ENCODE data around the gene SPC24. TPM values are rescaled to one million over a fixed set of nuclear protein-coding genes. Genes with fewer than 3 reads are reported as not detected.
A peak's percentile ranks its signal among the peaks of the same experiment; 100 is the strongest.

The SPC24 gene
- total and polyA plus RNA-seq, 2 donors (not counting 3 experiments of a cell fraction or from before 2014, with no cell fraction given) = 19.8 to 70.0 TPM

DNA sequence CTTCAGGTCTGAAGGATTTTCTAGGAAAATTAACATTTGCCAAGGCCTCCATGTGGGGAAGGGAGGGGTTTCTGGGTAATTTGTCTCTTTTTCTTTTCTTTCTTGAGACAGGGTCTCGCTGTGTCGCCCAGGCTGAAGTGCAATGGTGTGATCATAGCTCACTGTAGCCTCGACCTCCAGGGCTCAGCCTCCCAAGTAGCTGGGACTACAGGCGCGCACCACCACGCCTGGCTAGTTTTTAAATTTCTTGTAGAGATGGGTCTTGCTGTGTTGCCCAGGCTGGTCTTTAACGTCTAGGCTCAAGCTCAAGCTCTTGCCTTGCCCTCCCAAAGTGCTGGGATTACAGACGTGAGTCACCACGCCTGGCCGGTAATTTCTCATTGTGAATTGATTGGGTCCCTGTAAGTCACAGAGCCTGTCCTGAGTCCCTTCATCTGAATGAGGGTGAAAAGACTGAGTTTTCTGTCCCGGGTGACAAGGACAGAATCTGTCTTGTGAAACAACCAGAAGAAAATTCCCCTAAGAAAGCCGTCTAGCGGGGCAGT is 10.0 kb upstream of the SPC24 start:
- H4K20me1 ChIP-seq (replicated peaks; ENCODE audit: control insufficient read depth, extremely low read depth, insufficient read depth, low read length) = no peaks in the 10 kb centered on the region
- peaks cover 27% of the 10 kb centered on the region for H3K4me1 ChIP-seq (ENCODE audit: control insufficient read depth, extremely low read depth, insufficient read depth, low read length)
- peaks cover 7 to 13% of the 10 kb centered on the region in 2 experiments for H3K36me3 ChIP-seq (ENCODE audit: control insufficient read depth in 2 of 2, extremely low read depth in 1 of 2, insufficient read depth in 2 of 2, low read length in 2 of 2)
- FAIRE-seq = no peak
- intact Hi-C loops (cut with micrococcal nuclease) (no loop called here), dilution Hi-C loops (cut with MboI; ENCODE audit: extremely low pct_ligation_motif_present, low sequenced_read_pairs) (no loop called here)
- peak overlapping the region; percentile 35 for H3K27ac ChIP-seq (ENCODE audit: insufficient read depth, low read depth, low read length)
- H3K4me3 ChIP-seq (replicated peaks in 1 of 3; ENCODE audit: insufficient read depth in 1 of 3, low read depth in 1 of 3, low read length in 3 of 3) = no peak overlapping the region
- no peak overlapping the region for H3K9ac ChIP-seq (replicated peaks; ENCODE audit: extremely low read depth, insufficient read depth, low read length)
- no peaks in the 10 kb centered on the region for H3K9me1 ChIP-seq (replicated peaks; ENCODE audit: control insufficient read depth, extremely low read depth, insufficient read depth, low read length)
- no TSS peak for BruUV-seq (replicated peaks)
- TF ChIP-seq, protein P1, sequence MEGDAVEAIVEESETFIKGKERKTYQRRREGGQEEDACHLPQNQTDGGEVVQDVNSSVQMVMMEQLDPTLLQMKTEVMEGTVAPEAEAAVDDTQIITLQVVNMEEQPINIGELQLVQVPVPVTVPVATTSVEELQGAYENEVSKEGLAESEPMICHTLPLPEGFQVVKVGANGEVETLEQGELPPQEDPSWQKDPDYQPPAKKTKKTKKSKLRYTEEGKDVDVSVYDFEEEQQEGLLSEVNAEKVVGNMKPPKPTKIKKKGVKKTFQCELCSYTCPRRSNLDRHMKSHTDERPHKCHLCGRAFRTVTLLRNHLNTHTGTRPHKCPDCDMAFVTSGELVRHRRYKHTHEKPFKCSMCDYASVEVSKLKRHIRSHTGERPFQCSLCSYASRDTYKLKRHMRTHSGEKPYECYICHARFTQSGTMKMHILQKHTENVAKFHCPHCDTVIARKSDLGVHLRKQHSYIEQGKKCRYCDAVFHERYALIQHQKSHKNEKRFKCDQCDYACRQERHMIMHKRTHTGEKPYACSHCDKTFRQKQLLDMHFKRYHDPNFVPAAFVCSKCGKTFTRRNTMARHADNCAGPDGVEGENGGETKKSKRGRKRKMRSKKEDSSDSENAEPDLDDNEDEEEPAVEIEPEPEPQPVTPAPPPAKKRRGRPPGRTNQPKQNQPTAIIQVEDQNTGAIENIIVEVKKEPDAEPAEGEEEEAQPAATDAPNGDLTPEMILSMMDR (IDR thresholded peaks at IDR 0.05; ENCODE audit: extremely low read depth in 1 of 2, insufficient read depth in 1 of 2, low read depth in 1 of 2, low read length in 2 of 2) = no peak
- TF ChIP-seq POLR2A (IDR thresholded peaks at IDR 0.05; ENCODE audit: low read depth, low read length) (no peak), MYC (IDR thresholded peaks at IDR 0.05; ENCODE audit: low read depth, low read length) (no peak), EZH2 (IDR thresholded peaks at IDR 0.05; ENCODE audit: borderline replicate concordance, low read depth, low read length, severe bottlenecking) (no peak), GATA2 (IDR thresholded peaks at IDR 0.05; ENCODE audit: insufficient read depth, insufficient read length, low read depth, low read length) (no peak), FOS (IDR thresholded peaks at IDR 0.05; ENCODE audit: borderline replicate concordance, insufficient read depth, low read length) (no peak), POLR2AphosphoS5 (IDR thresholded peaks at IDR 0.05; ENCODE audit: insufficient read depth, low read depth, low read length) (no peak), JUN (IDR thresholded peaks at IDR 0.05; ENCODE audit: borderline replicate concordance, insufficient read depth, insufficient read length, low read depth) (no peak)
- TF ChIP-seq, protein P2, sequence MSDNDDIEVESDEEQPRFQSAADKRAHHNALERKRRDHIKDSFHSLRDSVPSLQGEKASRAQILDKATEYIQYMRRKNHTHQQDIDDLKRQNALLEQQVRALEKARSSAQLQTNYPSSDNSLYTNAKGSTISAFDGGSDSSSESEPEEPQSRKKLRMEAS (IDR thresholded peaks at IDR 0.05; ENCODE audit: insufficient read depth, insufficient read length) = no peak
- H3K79me2 ChIP-seq (ENCODE audit: control insufficient read depth, insufficient read depth, low read length) = no peaks in the 10 kb centered on the region
- no peak for DNase-seq (ENCODE audit: low read depth, low spot score)
- no peaks in the 10 kb centered on the region for H3K27me3 ChIP-seq (ENCODE audit: control insufficient read depth in 2 of 2, insufficient read depth in 2 of 2, low read length in 2 of 2)
- no peaks in the 10 kb centered on the region for H3K9me3 ChIP-seq (replicated peaks; ENCODE audit: control insufficient read depth, insufficient read depth, low read length)
- H3K4me2 ChIP-seq (ENCODE audit: insufficient read depth, low read length) = no peak overlapping the region
- ChIA-PET CTCF (interaction anchor here (1.0 to 3.1 kb wide), 3 partner anchors 23 to 39 kb away, joined by 5 to 10 read pairs (median 5); no protein-coding TSS in a partner anchor), POLR2A (no interaction called here)
- no peak overlapping the region for H2AFZ ChIP-seq (ENCODE audit: low read depth, low read length)

All from endothelial cell of umbilical vein (primary cell).